Hepatocyte (in vitro differentiated cells): ENCODE measurements around the gene CYP3A7.

Source experiments
- CTCF ChIP-seq: fragments of 200-600 bp; sonication (generic); IDR thresholded peaks from 2 replicates; pipeline ENCODE4 v1.5.1; 2016; ENCODE audit warnings: antibody characterized with exemption, mild to moderate bottlenecking; ENCODE audit not compliant: poor library complexity
- EZH2 ChIP-seq: fragments of 200-600 bp; sonication (generic); IDR thresholded peaks from 2 replicates; pipeline ENCODE4 v1.6.1; 2016; ENCODE audit warnings: antibody characterized with exemption, mild to moderate bottlenecking, borderline replicate concordance
- EZH2phosphoT487 ChIP-seq: fragments of 200-600 bp; sonication (generic); IDR thresholded peaks from one replicate; pipeline ENCODE4 v1.6.1; 2018; ENCODE audit warnings: antibody characterized with exemption, mild to moderate bottlenecking, low read depth, moderate library complexity; ENCODE audit not compliant: unreplicated experiment, severe bottlenecking

- TF ChIP-seq CTCF (no peak), EZH2 (no peak), EZH2phosphoT487 (no peak)
Observed at GRCh38 chr7:99784007-99784406, 49.0 kb upstream of the CYP3A7 start, which contains the start of gene CYP3A4.
